T-cell (primary cell): ENCODE measurements around the gene ZNF341. TPM values are rescaled to one million over a fixed set of nuclear protein-coding genes. Genes with fewer than 3 reads are reported as not detected.

Experiments used
- ATAC-seq, 4 experiments: fragments of 200-7000 bp in 3 of 4; fragments of 150-1000 bp in 1 of 4; cut with Tn5 transposase; replicated peaks in 1 of 4; 1 replicate in 3 of 4; 2 replicates in 1 of 4; pipeline ENCODE4 v1.10.0; 2021; ENCODE audit warnings: moderate library complexity in 3 of 4, mild to moderate bottlenecking in 2 of 4, moderate number of reproducible peaks in 1 of 4
- CTCF ChIA-PET, 2 donors: fragments of 300-600 bp; sonication (Branson Sonifier 250); formaldehyde crosslinking; loops; one replicate each; lab custom pipeline; 2022; ENCODE audit warnings: antibody characterized with exemption in 2 of 2; lab: Charles Lee
- POLR2A ChIA-PET, 2 donors: fragments of 300-600 bp; sonication (Branson Sonifier 250); formaldehyde crosslinking; loops; one replicate each; lab custom pipeline; 2022; ENCODE audit warnings: antibody characterized with exemption in 2 of 2; lab: Charles Lee
- DNase-seq, 35 experiments: peaks; one replicate each; pipeline versions ENCODE4 v3.0.0 to v3.0.0-alpha.2; 2013 to 2023
- H3K27ac ChIP-seq: one replicate; pipeline ENCODE4 v1.5.1; 2013; ENCODE audit warnings: low read length
- H3K27me3 ChIP-seq, 2 experiments: replicated peaks in 1 of 2; 1 replicate in 1 of 2; 2 replicates in 1 of 2; pipeline versions ENCODE4 v1.6.1 to v1.7.0; 2013; ENCODE audit warnings: low read length in 1 of 2, mixed read lengths in 1 of 2; ENCODE audit not compliant: control insufficient read depth in 2 of 2, insufficient read depth in 2 of 2; ENCODE audit errors: extremely low read depth in 1 of 2
- H3K36me3 ChIP-seq, 2 donors: 1 replicate in 1 of 2; 2 replicates in 1 of 2; pipeline versions ENCODE4 v1.6.1 to v1.7.0; 2013; ENCODE audit warnings: low read length in 1 of 2; ENCODE audit not compliant: control insufficient read depth in 2 of 2, insufficient read depth in 1 of 2; ENCODE audit errors: extremely low read depth in 1 of 2
- H3K4me1 ChIP-seq, 2 experiments: 1 replicate in 1 of 2; 2 replicates in 1 of 2; pipeline versions ENCODE4 v1.6.1 to v1.7.0; 2013; ENCODE audit warnings: low read length in 2 of 2, mixed read lengths in 1 of 2; ENCODE audit not compliant: insufficient read depth in 2 of 2, control insufficient read depth in 1 of 2; ENCODE audit errors: extremely low read depth in 1 of 2
- H3K4me3 ChIP-seq, 2 donors: 1 replicate in 1 of 2; 2 replicates in 1 of 2; pipeline versions ENCODE4 v1.5.1 to v1.7.0; 2013; ENCODE audit warnings: mild to moderate bottlenecking in 2 of 2, low read length in 1 of 2, moderate library complexity in 1 of 2; ENCODE audit not compliant: control insufficient read depth in 1 of 2; ENCODE audit errors: extremely low read depth in 1 of 2
- H3K9me3 ChIP-seq: 2 replicates; pipeline ENCODE4 v1.7.0; 2013
- H3K27ac Mint-ChIP-seq, 2 donors: one replicate each; pipeline ENCODE4 v1.8.0; 2020 to 2021; ENCODE audit warnings: mild to moderate bottlenecking in 2 of 2, mixed read lengths in 2 of 2
- H3K27me3 Mint-ChIP-seq, 2 donors: one replicate each; pipeline ENCODE4 v1.8.0; 2021 to 2022; ENCODE audit warnings: mixed read lengths in 2 of 2
- H3K36me3 Mint-ChIP-seq: one replicate; pipeline ENCODE4 v1.8.0; 2021; ENCODE audit warnings: mixed read lengths
- H3K4me1 Mint-ChIP-seq, 3 donors: one replicate each; pipeline ENCODE4 v1.8.0; 2020 to 2022; ENCODE audit warnings: mixed read lengths in 3 of 3, mild to moderate bottlenecking in 1 of 3
- H3K4me3 Mint-ChIP-seq, 3 donors: one replicate each; pipeline ENCODE4 v1.8.0; 2020 to 2022; ENCODE audit warnings: mild to moderate bottlenecking in 3 of 3, mixed read lengths in 3 of 3, moderate library complexity in 3 of 3
- H3K9me3 Mint-ChIP-seq, 3 donors: one replicate each; pipeline ENCODE4 v1.8.0; 2020 to 2022; ENCODE audit warnings: mixed read lengths in 3 of 3
- WGBS: methylation state at CpG from one replicate; pipeline ENCODE4 v1.1.5; 2013; ENCODE audit warnings: missing lambda C conversion rate; ENCODE audit not compliant: insufficient coverage; 5-methylcytosine and 5-hydroxymethylcytosine counted together
- total RNA-seq, 35 experiments: library from RNA in 6 of 35; stranded (reverse) in 6 of 35; fragments of 120-200 nt in 1 of 35; gene quantifications; one replicate each; pipeline versions ENCODE4 v1.2.1 to v1.2.4 and lab custom pipeline; 2013 to 2026

The ZNF341 gene
- total RNA-seq, 5 donors from 2014 or later (not counting 1 experiment from before 2014, with no cell fraction given): 4.0 to 6.1 (median 5.6) TPM

- no peaks in the 10 kb centered on the region for H3K27me3 ChIP-seq
- no peak overlapping the region for H3K27ac ChIP-seq
- peaks cover 0 to 5% of the 10 kb centered on the region in 2 experiments for H3K4me1 ChIP-seq
- no peak overlapping the region for H3K4me3 ChIP-seq
- WGBS: no CpG with 5 or more reads among the region's 4 CpGs
- POLR2A ChIA-PET: no interaction called here
- no peaks in the 10 kb centered on the region for H3K9me3 Mint-ChIP-seq
- peaks cover 0 to 7% of the 10 kb centered on the region in 2 donors for H3K36me3 ChIP-seq
- H3K4me1 Mint-ChIP-seq: peaks cover 15 to 18% (median 17%) of the 10 kb centered on the region in 3 donors
- H3K27ac Mint-ChIP-seq: no peak overlapping the region
- no peaks in the 10 kb centered on the region for H3K27me3 Mint-ChIP-seq
- CTCF ChIA-PET: no interaction called here
- peaks cover 20% of the 10 kb centered on the region for H3K36me3 Mint-ChIP-seq
- ATAC-seq (no peak), DNase-seq (no peak)
- H3K9me3 ChIP-seq: no peaks in the 10 kb centered on the region
- no peak overlapping the region for H3K4me3 Mint-ChIP-seq
Observed at GRCh38 chr20:33781133-33781532, 49.3 kb downstream of the ZNF341 start.

- ATAC-seq: no peak
- WGBS: no CpG with 5 or more reads among the region's 1 CpG
- peaks cover 16 to 22% (median 21%) of the 10 kb centered on the region in 3 donors for H3K4me1 Mint-ChIP-seq
- no peak for DNase-seq
- no peak overlapping the region for H3K4me3 ChIP-seq
- H3K27ac Mint-ChIP-seq: peak overlapping the region in 1 of 2 donors; percentile 39
- H3K27ac ChIP-seq: no peak overlapping the region
- POLR2A ChIA-PET: interaction anchor here in 1 of 2 donors (0.7 kb wide), 1 partner anchor 34 kb away, joined by 3 read pairs; no protein-coding TSS in a partner anchor
- H3K4me1 ChIP-seq: peaks cover 0 to 6% of the 10 kb centered on the region in 2 experiments
- no peaks in the 10 kb centered on the region for H3K9me3 ChIP-seq
- H3K4me3 Mint-ChIP-seq: no peak overlapping the region
- H3K9me3 Mint-ChIP-seq: no peaks in the 10 kb centered on the region
- no peaks in the 10 kb centered on the region for H3K27me3 ChIP-seq
- CTCF ChIA-PET: no interaction called here
- peaks cover 0 to 7% of the 10 kb centered on the region in 2 donors for H3K36me3 ChIP-seq
- no peaks in the 10 kb centered on the region for H3K27me3 Mint-ChIP-seq
- peaks cover 20% of the 10 kb centered on the region for H3K36me3 Mint-ChIP-seq
Observed at GRCh38 chr20:33781945-33782344, 50.1 kb downstream of the ZNF341 start.

DNA sequence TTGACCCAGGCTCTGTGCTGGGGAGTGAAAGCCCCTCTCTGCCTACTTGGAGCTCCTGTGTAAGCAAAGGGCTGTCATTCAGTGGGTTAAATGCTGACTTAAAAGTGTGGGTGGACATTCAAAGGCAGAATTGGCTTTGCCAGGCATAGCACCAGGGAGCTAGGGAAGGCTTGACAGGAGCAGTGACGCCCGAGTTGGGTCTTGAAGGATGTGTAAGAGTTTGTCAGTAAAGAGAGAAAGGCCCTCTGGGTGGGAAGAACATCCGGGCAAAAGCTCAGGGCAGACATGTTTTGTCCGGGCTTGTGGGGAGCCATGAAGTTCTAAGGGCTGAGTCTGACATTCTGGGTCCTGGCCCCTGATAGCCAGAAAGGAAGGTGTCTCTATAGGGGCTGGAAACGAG lies 51.5 kb downstream of the ZNF341 start:
- DNase-seq: no peak
- peaks cover 2 to 13% of the 10 kb centered on the region in 2 experiments for H3K4me1 ChIP-seq
- ChIA-PET CTCF (no interaction called here), POLR2A (interaction anchor here in 1 of 2 donors (0.6 kb wide), 1 partner anchor 70 kb away, joined by 3 read pairs; no protein-coding TSS in a partner anchor)
- no peaks in the 10 kb centered on the region for H3K27me3 Mint-ChIP-seq
- 78% methylated on average over 5 of the region's 5 CpGs for WGBS
- peaks cover 23 to 31% (median 27%) of the 10 kb centered on the region in 3 donors for H3K4me1 Mint-ChIP-seq
- H3K4me3 ChIP-seq: no peak overlapping the region
- no peak for ATAC-seq
- no peaks in the 10 kb centered on the region for H3K27me3 ChIP-seq
- no peak overlapping the region for H3K27ac ChIP-seq
- H3K9me3 ChIP-seq: no peaks in the 10 kb centered on the region
- H3K27ac Mint-ChIP-seq: no peak overlapping the region
- H3K9me3 Mint-ChIP-seq: no peaks in the 10 kb centered on the region
- H3K4me3 Mint-ChIP-seq: no peak overlapping the region
- H3K36me3 Mint-ChIP-seq: peaks cover 20% of the 10 kb centered on the region
- peaks cover 0 to 7% of the 10 kb centered on the region in 2 donors for H3K36me3 ChIP-seq

- H3K27ac Mint-ChIP-seq: no peak overlapping the region
- ChIA-PET CTCF (no interaction called here), POLR2A (no interaction called here)
- ATAC-seq (no peak), DNase-seq (no peak)
- 66% methylated on average over 4 of the region's 5 CpGs for WGBS
- H3K9me3 Mint-ChIP-seq: no peaks in the 10 kb centered on the region
- H3K4me3 ChIP-seq: no peak overlapping the region
- H3K27ac ChIP-seq: no peak overlapping the region
- H3K4me3 Mint-ChIP-seq: no peak overlapping the region
- H3K27me3 ChIP-seq: no peaks in the 10 kb centered on the region
- H3K9me3 ChIP-seq: no peaks in the 10 kb centered on the region
- H3K36me3 Mint-ChIP-seq: peaks cover 22% of the 10 kb centered on the region
- peaks cover 0 to 7% of the 10 kb centered on the region in 2 donors for H3K36me3 ChIP-seq
- H3K4me1 Mint-ChIP-seq: peaks cover 21 to 27% (median 26%) of the 10 kb centered on the region in 3 donors
- no peaks in the 10 kb centered on the region for H3K27me3 Mint-ChIP-seq
- peaks cover 2 to 13% of the 10 kb centered on the region in 2 experiments for H3K4me1 ChIP-seq
Observed at GRCh38 chr20:33783818-33784217, 52.0 kb downstream of the ZNF341 start.

DNA sequence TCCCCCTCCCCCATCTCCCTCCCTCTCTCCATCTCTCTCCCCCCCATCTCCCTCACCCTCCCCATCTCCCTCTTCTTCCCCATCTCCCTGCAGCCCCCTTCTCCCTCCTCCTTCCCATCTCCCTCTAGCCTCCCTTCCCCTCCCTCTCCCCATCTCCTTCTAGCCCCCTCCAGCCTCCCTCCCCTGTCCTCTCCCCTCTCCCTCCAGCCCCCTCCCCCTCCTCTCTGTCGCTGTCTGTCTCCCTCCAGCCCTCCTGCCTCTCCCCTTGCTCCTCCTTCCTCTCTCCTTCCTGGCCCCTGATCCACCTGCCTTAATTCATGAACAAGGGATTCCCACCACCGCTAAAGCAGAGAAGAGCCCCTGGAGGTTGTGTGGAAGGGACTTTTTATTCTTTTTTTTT lies 52.4 kb downstream of the ZNF341 start:
- POLR2A ChIA-PET: no interaction called here
- H3K4me1 ChIP-seq: peaks cover 2 to 13% of the 10 kb centered on the region in 2 experiments
- no peaks in the 10 kb centered on the region for H3K9me3 ChIP-seq
- peaks cover 0 to 8% of the 10 kb centered on the region in 2 donors for H3K36me3 ChIP-seq
- no peaks in the 10 kb centered on the region for H3K9me3 Mint-ChIP-seq
- DNase-seq: no peak
- no peaks in the 10 kb centered on the region for H3K27me3 ChIP-seq
- CTCF ChIA-PET: no interaction called here
- ATAC-seq: no peak
- no CpG with 5 or more reads among the region's 2 CpGs for WGBS
- no peaks in the 10 kb centered on the region for H3K27me3 Mint-ChIP-seq
- peaks cover 19% of the 10 kb centered on the region for H3K36me3 Mint-ChIP-seq
- H3K27ac ChIP-seq: no peak overlapping the region
- no peak overlapping the region for H3K27ac Mint-ChIP-seq
- no peak overlapping the region for H3K4me3 ChIP-seq
- H3K4me3 Mint-ChIP-seq: no peak overlapping the region
- peaks cover 17 to 24% (median 23%) of the 10 kb centered on the region in 3 donors for H3K4me1 Mint-ChIP-seq

- Histone ChIP-seq H3K9me3 (no peaks in the 10 kb centered on the region), H3K36me3 (peaks cover 0 to 14% of the 10 kb centered on the region in 2 donors), H3K4me1 (peaks cover 2 to 13% of the 10 kb centered on the region in 2 experiments), H3K4me3 (no peak overlapping the region), H3K27me3 (no peaks in the 10 kb centered on the region), H3K27ac (no peak overlapping the region)
- 87% methylated on average over 2 of the region's 5 CpGs for WGBS
- DNase-seq (no peak), ATAC-seq (no peak)
- Mint-ChIP-seq H3K4me1 (peaks cover 8 to 23% (median 21%) of the 10 kb centered on the region in 3 donors), H3K27ac (no peak overlapping the region), H3K4me3 (no peak overlapping the region), H3K9me3 (no peaks in the 10 kb centered on the region), H3K27me3 (no peaks in the 10 kb centered on the region), H3K36me3 (peaks cover 20% of the 10 kb centered on the region)
- ChIA-PET CTCF (no interaction called here), POLR2A (no interaction called here)
Observed at GRCh38 chr20:33785503-33785902, 53.7 kb downstream of the ZNF341 start.
